ENCODE results near the gene ADM2.
"Not testable (repeated sequence)": the region's sequence is repeated elsewhere in the genome, so short reads cannot be mapped to it uniquely, and the experiment has no call there.

ADM2 gene, protein sequence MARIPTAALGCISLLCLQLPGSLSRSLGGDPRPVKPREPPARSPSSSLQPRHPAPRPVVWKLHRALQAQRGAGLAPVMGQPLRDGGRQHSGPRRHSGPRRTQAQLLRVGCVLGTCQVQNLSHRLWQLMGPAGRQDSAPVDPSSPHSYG

GRCh38 chr22:50481440-50482106 is at the start of gene ADM2:
Gene ADM2 (plus strand): TSS chr22:50481543. CDS start chr22:50481848, 305 bp downstream.
- peak within 1 kb of the TSS; percentile 62 to 72 (median 71) for H3K4me3 Mint-ChIP-seq
- peak within 1 kb of the TSS in 1 of 3 experiments; percentile 44 for H3K27ac Mint-ChIP-seq
- H3K27me3 Mint-ChIP-seq (ENCODE audit: low read depth) = peaks cover 58% of the 10 kb centered on the region
- TF ChIP-seq, protein P1, sequence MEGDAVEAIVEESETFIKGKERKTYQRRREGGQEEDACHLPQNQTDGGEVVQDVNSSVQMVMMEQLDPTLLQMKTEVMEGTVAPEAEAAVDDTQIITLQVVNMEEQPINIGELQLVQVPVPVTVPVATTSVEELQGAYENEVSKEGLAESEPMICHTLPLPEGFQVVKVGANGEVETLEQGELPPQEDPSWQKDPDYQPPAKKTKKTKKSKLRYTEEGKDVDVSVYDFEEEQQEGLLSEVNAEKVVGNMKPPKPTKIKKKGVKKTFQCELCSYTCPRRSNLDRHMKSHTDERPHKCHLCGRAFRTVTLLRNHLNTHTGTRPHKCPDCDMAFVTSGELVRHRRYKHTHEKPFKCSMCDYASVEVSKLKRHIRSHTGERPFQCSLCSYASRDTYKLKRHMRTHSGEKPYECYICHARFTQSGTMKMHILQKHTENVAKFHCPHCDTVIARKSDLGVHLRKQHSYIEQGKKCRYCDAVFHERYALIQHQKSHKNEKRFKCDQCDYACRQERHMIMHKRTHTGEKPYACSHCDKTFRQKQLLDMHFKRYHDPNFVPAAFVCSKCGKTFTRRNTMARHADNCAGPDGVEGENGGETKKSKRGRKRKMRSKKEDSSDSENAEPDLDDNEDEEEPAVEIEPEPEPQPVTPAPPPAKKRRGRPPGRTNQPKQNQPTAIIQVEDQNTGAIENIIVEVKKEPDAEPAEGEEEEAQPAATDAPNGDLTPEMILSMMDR (IDR thresholded peaks at IDR 0.05; ENCODE audit: unreplicated experiment in 3 of 3) = no peak
- no peaks in the 10 kb centered on the region for H3K36me3 Mint-ChIP-seq (ENCODE audit: low read depth)
- H3K9me3 Mint-ChIP-seq = no peaks in the 10 kb centered on the region
- peaks cover 8% of the 10 kb centered on the region for H3K4me1 Mint-ChIP-seq

DNA sequence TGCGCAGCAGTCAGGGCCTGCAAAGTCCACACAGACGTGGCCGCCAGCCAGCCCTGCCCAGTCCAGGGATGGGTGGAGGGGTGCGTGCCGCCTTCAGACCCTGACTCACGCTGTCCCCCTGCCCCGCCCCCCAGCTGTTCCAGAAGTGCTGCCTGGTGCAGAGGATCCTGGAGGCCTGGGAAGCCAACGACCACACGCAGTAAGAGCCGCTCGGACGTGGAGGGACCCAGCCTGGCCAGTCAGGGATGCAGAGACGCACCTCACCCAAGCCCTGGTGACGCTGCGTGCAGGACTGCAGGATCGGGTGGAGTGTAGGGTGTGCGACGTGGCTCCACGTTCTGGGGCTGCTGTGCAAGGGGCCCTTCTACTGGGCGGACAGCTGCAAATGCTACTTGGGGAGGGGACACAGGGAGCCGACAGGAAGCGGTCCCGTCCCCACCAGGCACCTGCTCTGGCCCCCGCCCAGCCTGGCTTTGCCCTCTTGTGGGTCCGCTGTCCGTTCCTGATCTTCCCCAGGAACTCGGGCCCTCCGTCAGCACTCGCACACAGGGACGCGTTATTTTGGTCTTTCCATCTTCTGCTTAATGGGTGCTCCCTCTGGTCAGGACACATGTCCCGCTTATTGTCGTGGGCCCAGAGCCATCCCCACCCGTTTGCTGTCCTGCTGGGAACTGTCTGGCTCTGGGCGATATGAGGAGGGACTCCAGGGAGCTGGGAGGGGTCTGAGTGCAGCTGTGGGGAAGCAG is 49.0 kb upstream of the ADM2 start:
- peaks cover 43% of the 10 kb centered on the region for H3K36me3 Mint-ChIP-seq (ENCODE audit: low read depth)
- H3K4me1 Mint-ChIP-seq = no peaks in the 10 kb centered on the region
- no peaks in the 10 kb centered on the region for H3K27me3 Mint-ChIP-seq (ENCODE audit: low read depth)
- H3K27ac Mint-ChIP-seq = no peak overlapping the region
- TF ChIP-seq, protein P1 (IDR thresholded peaks at IDR 0.05; ENCODE audit: unreplicated experiment in 3 of 3) = no peak
- H3K4me3 Mint-ChIP-seq = no peak overlapping the region
- no peaks in the 10 kb centered on the region for H3K9me3 Mint-ChIP-seq

DNA sequence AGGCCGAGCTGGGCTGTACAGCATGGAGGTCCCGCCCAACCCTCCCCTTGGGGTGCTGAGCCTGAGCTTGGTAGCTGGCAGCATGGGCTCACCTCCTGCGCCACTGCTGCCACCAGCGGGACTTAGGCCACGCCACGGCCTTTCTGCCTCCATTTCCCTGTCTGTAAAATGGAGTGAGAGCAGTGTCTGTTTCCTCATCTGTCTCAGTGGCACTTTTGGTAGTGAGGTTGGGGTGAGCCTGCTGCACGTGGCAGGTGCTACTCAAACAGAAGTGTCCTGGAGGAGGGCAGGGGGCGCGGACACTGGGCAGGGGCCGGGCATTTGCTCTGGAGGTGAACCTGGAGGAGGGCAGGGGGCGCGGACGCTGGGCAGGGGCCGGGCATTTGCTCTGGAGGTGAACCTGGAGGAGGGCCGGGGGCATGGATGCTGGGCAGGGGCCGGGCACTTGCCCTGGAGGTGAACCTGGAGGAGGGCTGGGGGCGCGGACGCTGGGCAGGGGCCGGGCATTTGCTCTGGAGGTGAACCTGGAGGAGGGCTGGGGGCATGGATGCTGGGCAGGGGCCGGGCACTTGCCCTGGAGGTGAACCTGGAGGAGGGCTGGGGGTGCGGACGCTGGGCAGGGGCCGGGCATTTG is 48.3 kb upstream of the ADM2 start:
- H3K36me3 Mint-ChIP-seq (ENCODE audit: low read depth) = peaks cover 40% of the 10 kb centered on the region

GRCh38 chr22:50434849-50435248 is 46.5 kb upstream of the ADM2 start:
- H3K27me3 Mint-ChIP-seq (ENCODE audit: low read depth) = no peaks in the 10 kb centered on the region
- H3K4me1 Mint-ChIP-seq = no peaks in the 10 kb centered on the region
- H3K4me3 Mint-ChIP-seq = no peak overlapping the region
- TF ChIP-seq, protein P1 (IDR thresholded peaks at IDR 0.05; ENCODE audit: unreplicated experiment in 3 of 3) = no peak
- H3K36me3 Mint-ChIP-seq (ENCODE audit: low read depth) = peaks cover 22% of the 10 kb centered on the region
- no peak overlapping the region for H3K27ac Mint-ChIP-seq
- H3K9me3 Mint-ChIP-seq = no peaks in the 10 kb centered on the region

More for the DNA sequence above, 48.3 kb upstream of the ADM2 start:
- H3K27me3 Mint-ChIP-seq (ENCODE audit: low read depth); H3K9me3 Mint-ChIP-seq; H3K27ac Mint-ChIP-seq; H3K4me3 Mint-ChIP-seq; H3K4me1 Mint-ChIP-seq: not testable (repeated sequence)

DNA sequence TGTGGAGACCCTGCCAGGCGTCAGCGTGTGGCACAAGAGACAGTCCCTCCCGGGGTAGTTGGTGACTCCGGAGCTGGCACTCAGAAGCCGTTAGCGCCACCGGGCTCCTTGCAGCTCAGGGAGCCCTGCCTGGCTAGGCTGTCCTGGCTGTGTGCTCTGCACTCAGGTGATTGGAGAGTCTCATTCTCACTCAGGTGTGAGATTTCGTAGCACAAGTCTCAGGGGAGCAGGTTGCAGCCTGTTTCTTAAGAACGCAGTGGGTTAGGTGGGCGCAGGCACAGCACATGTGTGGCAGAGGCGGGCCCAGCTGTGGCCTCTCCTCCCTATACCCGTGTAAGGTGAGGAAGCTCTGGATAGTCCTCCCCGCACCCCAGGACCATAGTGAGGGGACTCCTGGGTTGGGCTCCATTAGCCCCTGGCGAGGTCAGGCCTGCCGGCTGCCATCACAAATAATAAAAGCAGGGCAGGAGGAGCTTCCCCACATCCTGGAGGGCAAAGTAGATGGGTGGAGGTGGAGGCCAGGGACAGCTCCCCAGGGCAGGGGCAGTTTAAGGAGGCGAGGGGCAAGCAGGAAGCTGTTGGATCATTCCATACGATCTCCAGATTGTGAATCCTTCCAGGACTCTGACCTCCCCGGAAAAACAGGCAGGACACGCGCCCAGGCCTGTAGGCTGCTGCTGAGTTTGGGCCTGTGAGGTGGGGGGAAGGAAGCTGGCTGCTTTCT is 45.9 kb upstream of the ADM2 start:
- no peaks in the 10 kb centered on the region for H3K9me3 Mint-ChIP-seq
- H3K27ac Mint-ChIP-seq = no peak overlapping the region
- no peaks in the 10 kb centered on the region for H3K4me1 Mint-ChIP-seq
- H3K36me3 Mint-ChIP-seq (ENCODE audit: low read depth) = peaks cover 17% of the 10 kb centered on the region
- H3K4me3 Mint-ChIP-seq = no peak overlapping the region
- TF ChIP-seq, protein P1 (IDR thresholded peaks at IDR 0.05; ENCODE audit: unreplicated experiment in 3 of 3) = no peak
- no peaks in the 10 kb centered on the region for H3K27me3 Mint-ChIP-seq (ENCODE audit: low read depth)

Data from nephron (organoid).